Stimulated activated CD8-positive, alpha-beta memory T cell treated with anti-CD3 and anti-CD28 coated beads, Interleukin-12 subunit alpha, Interleukin-12 subunit beta, amount 100 ng/mL, for 4 hours (primary cell): ENCODE measurements around the gene H2BK1.

Experiments used
- DNase-seq: peaks from one replicate; pipeline ENCODE4 v3.0.0-alpha.2; 2020; ENCODE audit warnings: low read depth

The H2BK1 gene

DNA sequence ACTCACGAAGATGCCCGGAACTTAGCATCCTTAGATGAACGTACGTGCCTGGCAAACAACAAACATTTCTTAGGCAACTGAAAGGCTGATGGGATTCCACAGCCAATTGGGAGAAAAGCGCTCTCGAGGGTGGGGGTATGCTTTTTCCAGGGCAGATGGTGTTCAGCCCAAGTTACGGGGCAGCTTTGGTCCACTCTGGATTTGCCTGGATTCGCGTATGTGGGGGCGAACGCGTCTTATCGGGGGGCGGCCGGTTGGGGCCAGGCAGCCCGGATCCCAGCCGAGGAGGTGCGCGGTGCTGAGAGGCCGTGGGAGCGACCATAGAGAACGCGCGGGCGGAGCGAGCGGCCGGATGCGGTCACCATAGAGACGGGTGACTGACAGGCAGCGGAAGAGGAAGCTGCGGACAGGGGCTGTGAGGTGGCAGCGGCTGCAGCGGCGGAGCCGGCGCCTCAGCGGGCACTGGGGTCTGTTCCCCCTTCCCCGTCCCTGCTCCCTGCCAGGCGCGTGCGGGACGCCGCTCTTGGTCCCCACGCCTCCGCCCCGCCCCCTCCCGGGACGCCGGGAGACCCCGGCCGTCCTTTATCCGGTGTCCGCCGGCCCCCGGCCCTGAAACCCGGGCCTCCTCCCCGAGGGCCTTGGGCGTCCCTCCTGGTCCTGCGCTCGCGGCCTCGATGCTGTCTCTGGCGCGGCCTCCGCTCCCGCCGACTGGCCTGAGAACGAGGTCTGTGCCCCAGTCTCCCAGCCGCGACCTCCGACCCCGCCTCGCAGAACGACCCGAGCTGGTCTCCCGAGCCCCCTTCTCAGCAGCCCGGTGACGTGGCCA lies 22.0 kb upstream of the H2BK1 start, which contains the start of gene CHPF2:
TSS of gene CHPF2 (plus strand) at position 393 of the 826 bp plus-strand sequence. CDS start 1,529 bp downstream, outside the sequence.
- DNase-seq = peak; percentile 87

DNA sequence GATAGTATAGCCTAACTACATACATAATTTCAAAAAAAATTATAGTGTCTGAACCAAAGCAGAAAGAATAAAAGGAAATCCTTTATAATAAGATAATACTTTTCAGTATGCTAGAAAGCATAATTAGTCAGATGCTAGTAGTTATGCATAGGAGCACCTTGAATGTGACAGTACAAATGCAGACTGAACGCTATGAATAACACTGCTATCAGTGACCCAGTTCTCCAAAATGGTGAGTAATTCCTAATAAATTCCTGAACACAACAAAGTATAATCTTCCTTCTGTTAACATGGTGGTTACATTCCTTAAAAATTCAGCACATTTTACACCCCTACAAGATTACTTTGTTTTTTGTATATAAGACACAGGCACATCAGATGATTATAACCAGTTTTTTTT lies 20.8 kb upstream of the H2BK1 start:
- no peak for DNase-seq

- no peak for DNase-seq
These were observed 19.0 kb upstream of the H2BK1 start for GRCh38 chr7:151229249-151229648.

DNA sequence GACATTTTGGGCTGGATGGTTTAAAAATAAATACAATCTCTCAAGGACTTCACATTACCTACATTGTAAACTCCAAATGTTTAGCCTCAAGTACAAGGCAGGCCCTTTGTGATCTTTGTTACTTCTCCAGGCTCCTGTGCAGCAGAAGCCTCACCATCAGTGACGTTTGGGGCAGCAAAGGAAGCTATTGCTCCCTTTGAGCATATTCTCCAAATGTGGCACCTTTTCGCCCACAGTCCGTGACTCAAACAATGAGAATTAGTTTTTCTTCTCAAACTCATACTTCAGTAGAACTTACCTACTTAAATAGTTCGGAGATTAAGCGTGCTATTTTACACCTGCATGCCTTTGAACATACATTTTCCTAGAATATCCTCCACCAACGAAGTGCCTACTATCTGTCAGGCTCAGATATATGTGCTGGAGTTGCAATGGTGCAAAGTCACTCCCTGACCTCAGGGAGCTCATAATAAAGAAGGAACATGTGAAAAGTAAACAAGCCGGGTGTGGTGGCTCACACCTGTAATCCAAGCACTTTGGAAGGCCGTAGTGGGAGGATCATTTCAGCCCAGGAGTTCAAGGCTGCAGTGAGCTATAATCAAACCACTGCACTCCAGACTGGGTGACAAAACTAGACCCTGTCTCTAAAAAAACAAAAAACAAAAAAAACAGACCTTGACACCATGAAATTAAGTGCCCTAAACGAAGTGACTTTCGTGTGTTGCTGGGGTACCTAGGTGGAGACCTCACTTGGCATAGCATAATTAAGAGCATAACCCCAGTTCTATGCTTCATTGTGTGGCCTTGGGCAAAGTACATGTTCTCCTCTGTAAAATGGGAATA lies 18.0 kb upstream of the H2BK1 start:
- DNase-seq = no peak

GRCh38 chr7:151226875-151227782 lies 16.8 kb upstream of the H2BK1 start, which contains the start of gene ABCF2:
Gene ABCF2, minus strand, starts transcription at chr7:151227205. Its CDS starts 747 bp downstream, at chr7:151226458.
- DNase-seq = peak; percentile 97

DNA sequence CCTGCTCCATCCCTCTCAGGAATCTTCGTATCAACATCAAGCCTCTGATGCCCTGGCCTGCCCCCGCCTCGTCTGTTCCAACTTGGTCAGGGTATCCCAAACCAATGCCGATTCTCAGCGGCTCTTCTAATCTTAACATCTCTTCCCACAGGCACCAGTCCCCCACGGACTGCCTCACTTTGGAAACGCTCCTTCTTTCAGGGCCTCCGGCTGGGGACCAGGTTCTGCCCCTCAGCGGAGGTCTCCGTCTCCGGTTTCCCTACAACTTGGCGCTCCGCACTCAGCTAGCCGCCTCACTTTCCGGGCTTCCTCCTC lies 16.2 kb upstream of the H2BK1 start:
- DNase-seq = no peak

- no peak for DNase-seq
These were observed 15.7 kb upstream of the H2BK1 start for GRCh38 chr7:151225948-151226510.

DNA sequence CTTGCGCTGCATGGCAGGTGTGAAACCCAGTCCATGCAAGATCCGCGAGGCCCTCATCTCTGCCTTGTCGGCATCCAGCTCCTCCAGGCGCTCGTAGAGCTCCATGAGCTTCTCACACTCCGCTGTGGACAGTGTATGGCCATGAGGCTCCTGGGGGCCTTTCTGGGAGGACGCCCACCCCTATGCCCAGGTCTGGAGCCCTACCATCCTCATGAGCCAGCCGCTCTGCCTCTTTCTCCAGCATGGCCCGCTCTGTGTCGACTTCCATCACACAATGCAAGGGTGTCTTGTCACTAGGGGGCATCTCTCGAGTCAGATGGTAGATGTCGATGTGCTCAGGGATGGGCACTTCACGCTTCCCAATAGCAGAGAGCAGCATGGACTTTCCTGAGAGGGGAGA lies 13.4 kb upstream of the H2BK1 start:
- no peak for DNase-seq

GRCh38 chr7:151218170-151218569 lies 7.9 kb upstream of the H2BK1 start:
- DNase-seq = no peak

DNA sequence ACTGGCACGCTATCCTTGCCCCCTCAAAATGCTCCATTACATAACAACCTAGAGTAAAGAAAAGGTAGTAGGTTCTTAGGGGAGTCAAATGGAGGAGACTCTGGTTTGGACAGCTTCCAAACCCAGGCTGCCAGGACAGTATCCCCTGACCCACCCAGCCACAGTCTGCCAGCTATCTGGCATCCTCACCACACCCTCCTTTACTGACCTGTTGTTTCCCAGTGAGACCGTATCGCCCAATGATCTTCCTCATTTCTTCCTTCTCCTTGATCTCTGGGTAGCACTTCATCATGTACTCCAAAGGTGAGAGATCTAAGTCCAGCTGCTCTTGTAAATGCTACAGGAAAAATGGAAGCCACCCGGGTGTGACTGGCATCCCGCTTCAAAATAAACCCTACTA lies 5.1 kb upstream of the H2BK1 start:
- no peak for DNase-seq

DNA sequence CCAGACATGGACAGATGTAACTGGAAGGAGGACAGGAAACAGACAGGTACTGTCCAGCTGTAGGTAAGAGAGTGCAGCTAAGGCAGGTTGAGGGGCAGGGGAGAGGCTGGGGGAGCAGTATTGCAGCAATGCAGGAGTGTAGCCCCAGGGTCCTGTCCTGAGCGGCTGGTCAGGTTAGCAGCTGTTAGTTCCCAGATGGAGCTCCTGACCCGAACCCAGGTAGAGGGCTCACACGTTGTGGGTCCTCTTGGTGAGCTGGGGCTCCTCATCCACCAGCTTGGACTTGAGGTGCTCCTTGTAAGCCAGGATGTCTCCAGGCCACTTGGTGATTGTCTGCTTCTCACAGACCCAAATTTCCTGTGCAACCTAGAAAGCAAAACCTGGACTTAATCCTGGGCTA lies 3.5 kb upstream of the H2BK1 start:
- no peak for DNase-seq

DNA sequence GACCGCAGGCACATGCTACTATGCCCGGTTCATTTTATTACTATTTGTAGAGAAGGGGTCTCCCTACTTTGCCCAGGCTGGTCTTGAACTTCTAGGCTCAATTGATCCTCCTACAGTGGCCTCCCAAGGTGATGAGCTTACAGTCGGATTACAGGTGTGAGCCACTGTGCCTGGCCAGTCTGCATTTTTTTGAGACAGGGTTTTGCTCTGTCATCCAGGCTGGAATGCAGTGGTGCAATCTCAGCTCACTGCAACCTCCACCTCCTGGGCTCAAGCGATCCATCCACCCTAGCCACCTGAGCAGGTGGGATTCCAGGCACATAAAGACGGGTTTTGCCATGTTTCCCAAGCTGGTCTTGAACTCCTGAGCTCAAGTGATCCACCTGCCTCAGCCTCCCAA lies 2.3 kb upstream of the H2BK1 start:
- no peak for DNase-seq

DNA sequence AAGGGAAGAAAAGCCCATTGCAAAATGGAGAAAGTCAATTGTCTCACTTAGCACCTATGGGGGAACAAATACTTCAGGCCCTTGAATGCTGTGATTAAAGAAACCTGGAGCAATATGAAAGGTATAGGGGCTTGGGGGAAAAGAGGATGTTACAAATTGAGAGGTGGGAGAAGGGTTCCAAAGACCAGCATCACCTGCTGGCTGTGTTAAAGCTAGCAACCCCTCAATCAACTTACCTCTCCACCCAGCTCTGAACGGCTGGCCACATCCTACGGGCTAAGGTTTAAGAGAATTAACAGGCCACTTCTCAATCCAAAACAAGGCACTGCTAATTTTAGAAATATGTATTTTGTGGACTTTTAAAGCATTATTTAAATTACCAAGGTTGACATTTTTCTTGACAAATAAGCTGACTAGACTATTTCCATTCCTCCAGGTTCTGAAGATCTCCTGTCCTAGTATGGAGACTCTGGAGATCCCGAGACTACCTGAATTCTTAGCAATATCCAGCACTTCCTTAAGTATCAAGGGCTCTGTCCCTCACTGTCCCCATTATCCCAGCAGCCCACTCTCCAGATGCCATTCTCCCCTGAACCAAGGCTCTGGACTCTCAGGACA lies 976 bp upstream of the H2BK1 start:
- no peak for DNase-seq

DNA sequence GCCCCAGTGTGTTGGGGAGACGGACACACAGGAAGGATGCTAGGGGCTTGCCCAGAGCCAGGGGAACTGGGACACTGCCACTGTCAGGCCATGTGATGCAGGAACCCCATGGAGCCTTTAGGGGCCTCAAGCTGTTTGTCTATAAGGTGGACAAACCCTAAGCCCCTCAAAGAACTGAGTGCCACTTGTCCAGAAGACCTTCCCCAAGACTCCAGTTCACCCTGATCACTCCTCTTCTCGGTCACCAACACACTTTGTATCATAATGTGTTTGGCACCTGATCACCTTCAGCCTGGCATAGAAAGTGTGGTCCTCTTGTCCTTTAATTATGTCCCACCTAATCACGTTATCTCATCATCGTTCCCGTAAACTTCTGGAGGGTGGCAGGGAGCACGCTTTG lies 700 bp downstream of the H2BK1 start:
- DNase-seq = no peak

DNA sequence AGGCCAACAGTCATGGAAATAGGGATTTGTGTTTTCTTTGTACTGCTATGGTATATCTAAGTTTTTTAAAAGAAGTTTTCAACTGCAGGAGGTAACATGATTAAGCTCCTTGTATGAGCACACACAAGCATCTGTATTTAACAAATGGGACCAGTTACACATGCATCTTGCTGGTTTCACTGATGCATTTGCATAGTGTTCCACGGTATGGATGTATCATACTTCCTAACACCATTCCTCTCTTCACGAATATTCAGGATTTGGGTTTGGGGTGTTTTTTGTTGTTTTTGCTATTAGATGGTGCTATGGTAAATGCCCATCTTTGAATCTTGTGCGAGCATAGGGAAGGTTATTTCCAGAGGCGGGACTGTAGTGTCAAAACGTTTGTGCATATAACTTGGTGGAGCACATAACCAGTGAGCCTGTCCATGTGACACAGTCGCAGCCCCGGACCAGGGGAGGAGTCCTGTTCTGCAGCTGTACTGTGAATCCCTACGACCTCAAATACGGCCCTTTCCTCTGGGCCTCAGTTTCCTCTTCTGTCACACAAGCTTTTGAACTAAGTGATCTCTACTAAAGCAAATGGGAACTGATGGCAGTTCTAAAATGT lies 1.9 kb downstream of the H2BK1 start:
- DNase-seq = no peak

GRCh38 chr7:151207804-151208203 lies 2.5 kb downstream of the H2BK1 start:
- no peak for DNase-seq

DNA sequence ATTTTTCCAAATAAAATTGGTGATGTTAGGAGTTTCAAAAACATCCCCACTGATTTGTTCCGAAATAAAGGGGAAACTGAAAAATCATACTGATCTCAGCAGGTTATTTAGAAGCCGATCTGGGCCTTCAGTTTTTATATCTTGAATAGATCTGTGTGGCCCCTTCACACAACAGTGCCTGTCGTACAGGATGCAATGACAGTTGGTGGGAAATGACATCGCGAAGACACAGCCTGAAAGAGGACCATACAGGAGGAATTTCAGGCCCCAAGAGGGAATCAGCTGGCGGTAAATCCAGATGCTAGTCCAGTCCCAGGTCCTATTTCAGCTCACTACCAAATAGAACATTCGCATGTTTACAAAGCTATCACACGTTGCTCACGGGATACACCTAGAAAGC lies 3.0 kb downstream of the H2BK1 start:
- no peak for DNase-seq

DNA sequence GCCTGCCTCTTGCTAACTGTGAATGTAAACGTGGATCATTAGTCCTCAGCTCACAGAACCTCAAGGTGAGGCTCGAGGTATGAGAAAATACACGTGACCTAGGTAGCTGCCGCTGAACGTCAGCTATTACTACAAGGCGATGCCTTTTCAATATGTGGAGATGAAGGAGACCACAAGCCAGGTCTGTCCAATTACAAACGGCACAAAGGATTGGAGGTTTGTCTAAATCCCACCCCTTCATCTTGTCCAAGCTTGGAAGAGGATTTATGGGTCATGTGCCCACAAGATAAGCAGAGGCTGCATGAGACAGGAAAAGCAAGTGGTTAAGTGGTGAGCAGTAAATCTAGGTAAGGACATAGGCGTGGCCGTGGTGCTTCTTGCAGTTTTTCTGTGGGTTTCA lies 3.4 kb downstream of the H2BK1 start:
- no peak for DNase-seq

GRCh38 chr7:151205730-151206129 lies 4.6 kb downstream of the H2BK1 start:
- no peak for DNase-seq

- no peak for DNase-seq
These were observed 5.8 kb downstream of the H2BK1 start for GRCh38 chr7:151204383-151205032.
